Osteoblast (primary cell): ENCODE results near the gene SLC2A2. TPM values are rescaled to one million over a fixed set of nuclear protein-coding genes. Genes with fewer than 3 reads are reported as not detected.

Source experiments
- DNase-seq: peaks from one replicate; pipeline ENCODE4 v3.0.0; 2011; ENCODE audit warnings: low spot score, mixed read lengths; ENCODE audit not compliant: insufficient read length; ENCODE audit errors: missing footprints
- H2AFZ ChIP-seq: 2 replicates; pipeline ENCODE4 v1.6.0; 2011; ENCODE audit warnings: mild to moderate bottlenecking, low read length
- H3K27ac ChIP-seq: 2 replicates; pipeline ENCODE4 v1.5.1; 2011; ENCODE audit warnings: mild to moderate bottlenecking, low read depth, low read length, moderate library complexity
- H3K27me3 ChIP-seq: 2 replicates; pipeline ENCODE4 v1.6.0; 2012; ENCODE audit warnings: mild to moderate bottlenecking, control low read depth, inconsistent platforms, low read length, moderate library complexity; ENCODE audit not compliant: insufficient read depth
- H3K36me3 ChIP-seq: 2 replicates; pipeline ENCODE4 v1.5.1; 2011; ENCODE audit warnings: mild to moderate bottlenecking, low read length, control low read depth, moderate library complexity; ENCODE audit not compliant: insufficient read depth
- H3K4me1 ChIP-seq: 2 replicates; pipeline ENCODE4 v1.5.1; 2011; ENCODE audit warnings: mild to moderate bottlenecking, low read length, control low read depth, moderate library complexity; ENCODE audit not compliant: insufficient read depth
- H3K4me2 ChIP-seq: 2 replicates; pipeline ENCODE4 v1.6.0; 2011; ENCODE audit warnings: mild to moderate bottlenecking, low read length; ENCODE audit not compliant: insufficient read depth
- H3K4me3 ChIP-seq: fragments of 200-600 bp; sonication (generic); 3 replicates; pipeline ENCODE4 v1.5.1; 2012; ENCODE audit warnings: mild to moderate bottlenecking, low read length, inconsistent platforms; ENCODE audit not compliant: insufficient read depth
- H3K79me2 ChIP-seq: 2 replicates; pipeline ENCODE4 v1.6.0; 2012; ENCODE audit warnings: mild to moderate bottlenecking, low read length, control low read depth, inconsistent platforms; ENCODE audit not compliant: insufficient read depth
- H3K9me3 ChIP-seq: 2 replicates; pipeline ENCODE4 v1.5.1; 2011; ENCODE audit warnings: low read depth, low read length, control low read depth
- H4K20me1 ChIP-seq: 2 replicates; pipeline ENCODE4 v1.6.0; 2012; ENCODE audit warnings: mild to moderate bottlenecking, low read length, control low read depth; ENCODE audit not compliant: insufficient read depth
- CTCF ChIP-seq: IDR thresholded peaks from 2 replicates; pipeline ENCODE4 v1.5.1; 2011; ENCODE audit warnings: mild to moderate bottlenecking, low read depth, low read length, moderate library complexity; ENCODE audit errors: extremely low read depth
- small RNA-seq: library from RNA; depleted of rRNA; stranded (forward); fragments of <200 nt; gene quantifications from one replicate; pipeline ENCODE3, GENCODE V24; 2012
- total RNA-seq: library from RNA; depleted of rRNA; stranded (reverse); fragments of >200 nt; gene quantifications from 2 replicates; pipeline ENCODE4 v1.2.3, GENCODE V29; 2012

Gene SLC2A2
- total RNA-seq, 1 donor, result not detected

- Histone ChIP-seq H3K36me3 (no peaks in the 10 kb centered on the region), H3K4me3 (no peak overlapping the region), H3K27ac (no peak overlapping the region), H3K4me1 (no peaks in the 10 kb centered on the region), H2AFZ (no peak overlapping the region), H3K27me3 (peaks cover 14% of the 10 kb centered on the region), H3K79me2 (no peaks in the 10 kb centered on the region), H4K20me1 (no peaks in the 10 kb centered on the region), H3K4me2 (no peak overlapping the region), H3K9me3 (no peaks in the 10 kb centered on the region)
- no peak for DNase-seq
- no peak for TF ChIP-seq CTCF
Observed at GRCh38 chr3:170953229-170953628, 73.3 kb downstream of the SLC2A2 start.

- no peaks in the 10 kb centered on the region for H3K4me1 ChIP-seq
- DNase-seq, result no peak
- peaks cover 22% of the 10 kb centered on the region for H3K27me3 ChIP-seq
- H4K20me1 ChIP-seq, result no peaks in the 10 kb centered on the region
- H3K27ac ChIP-seq, result no peak overlapping the region
- no peak overlapping the region for H3K4me2 ChIP-seq
- H3K4me3 ChIP-seq, result no peak overlapping the region
- H3K36me3 ChIP-seq, result no peaks in the 10 kb centered on the region
- H3K9me3 ChIP-seq, result no peaks in the 10 kb centered on the region
- TF ChIP-seq CTCF, result no peak
- H2AFZ ChIP-seq, result no peak overlapping the region
- H3K79me2 ChIP-seq, result no peaks in the 10 kb centered on the region
Observed at GRCh38 chr3:170949211-170949610, 77.3 kb downstream of the SLC2A2 start.

GRCh38 chr3:170947018-170947769 lies 79.3 kb downstream of the SLC2A2 start:
- no peak overlapping the region for H3K4me2 ChIP-seq
- TF ChIP-seq CTCF, result no peak
- no peak overlapping the region for H2AFZ ChIP-seq
- H3K79me2 ChIP-seq, result no peaks in the 10 kb centered on the region
- H3K4me3 ChIP-seq, result no peak overlapping the region
- no peaks in the 10 kb centered on the region for H3K9me3 ChIP-seq
- H3K27ac ChIP-seq, result no peak overlapping the region
- no peaks in the 10 kb centered on the region for H4K20me1 ChIP-seq
- no peaks in the 10 kb centered on the region for H3K36me3 ChIP-seq
- peaks cover 18% of the 10 kb centered on the region for H3K27me3 ChIP-seq
- DNase-seq, result peak; percentile 8
- no peaks in the 10 kb centered on the region for H3K4me1 ChIP-seq

Small RNAs within 50 kb of the gene (small RNA-seq; reads per million reads assigned to genes)
- gene RNU1-70P, result not detected

Other genes starting within 250 kb of the SLC2A2 start
- gene RPL22L1, start 156.5 kb downstream of the SLC2A2 start, total RNA-seq, result 232 and 297 TPM in 2 replicates
- 12.3 and 13.3 TPM in 2 replicates for gene EIF5A2, start 118.1 kb downstream of the SLC2A2 start, total RNA-seq